Right cardiac atrium (tissue), 5 donors: ENCODE measurements around the gene R3HCC1L. TPM values are rescaled to one million over a fixed set of nuclear protein-coding genes. Genes with fewer than 3 reads are reported as not detected.

ENCODE experiments used
- ATAC-seq, 2 donors: fragments of 200-7000 bp; cut with Tn5 transposase; one replicate each; pipeline versions ENCODE4 v1.8.0 to v1.9.1; 2020; ENCODE audit warnings: moderate library complexity in 2 of 2, mild to moderate bottlenecking in 1 of 2
- DNase-seq, 3 donors: peaks; one replicate each; pipeline ENCODE4 v3.0.0-alpha.2; 2020
- H3K27ac ChIP-seq: one replicate; pipeline ENCODE4 v1.5.1; 2013; ENCODE audit warnings: mild to moderate bottlenecking, low read length, control low read depth, moderate library complexity
- H3K27me3 ChIP-seq: one replicate; pipeline ENCODE4 v1.6.1; 2013; ENCODE audit not compliant: control insufficient read depth, insufficient read depth
- H3K4me1 ChIP-seq: one replicate; pipeline ENCODE4 v1.6.1; 2013; ENCODE audit warnings: low read length; ENCODE audit not compliant: control insufficient read depth, insufficient read depth
- H3K4me3 ChIP-seq: one replicate; pipeline ENCODE4 v1.5.1; 2013; ENCODE audit warnings: low read length, control low read depth
- H3K9me3 ChIP-seq: one replicate; pipeline ENCODE4 v1.6.1; 2013; ENCODE audit warnings: low read length; ENCODE audit not compliant: control insufficient read depth
- WGBS: extraction: QIAGEN DNeasy Blood & Tissue Kit; methylation state at CpG from one replicate; pipeline ENCODE4 v1.1.7; 2013; 5-methylcytosine and 5-hydroxymethylcytosine counted together
- intact Hi-C, 4 donors: fragments of 100-400 bp; cut with DNase I; formaldehyde crosslinking; loops; one replicate each; pipeline versions ENCODE4 v1.11.0 to v1.14.0; 2022 to 2023
- polyA plus RNA-seq: library from polyadenylated mRNA; stranded (reverse); fragments of 200-250 nt; gene quantifications from one replicate; pipeline ENCODE4 v1.2.3, GENCODE V29; 2013
- total RNA-seq, 4 donors: library from RNA; stranded (reverse); fragmentation: NEBNext Ultra II Directional; extraction: Animal tissue kit (Norgen Biotek cat#: 25700); gene quantifications; one replicate each; pipeline ENCODE4 v1.2.1, GENCODE V29; 2021
- donor health status: healthy with polysubstance abuse.
- donor health status: DM: no; HTN: yes; CAD: no.
- donor health status: DM: no; HTN: no; CAD: no.
- donor health status: DM: no; HTN: yes; CAD: no; lungs with severe emphysema.
- donor health status: DM: yes; HTN: yes; CAD: no.

R3HCC1L gene
- total and polyA plus RNA-seq, 5 donors: 4.6 to 6.4 (median 6.4) TPM

GRCh38 chr10:98285416-98285815 lies 151.0 kb downstream of the R3HCC1L start:
- H3K4me3 ChIP-seq: no peak overlapping the region
- H3K4me1 ChIP-seq: no peaks in the 10 kb centered on the region
- intact Hi-C loops: no loop called here
- ATAC-seq (no peak), DNase-seq (no peak)
- H3K9me3 ChIP-seq: no peaks in the 10 kb centered on the region
- 63% methylated on average over 2 of the region's 2 CpGs for WGBS
- no peaks in the 10 kb centered on the region for H3K27me3 ChIP-seq
- no peak overlapping the region for H3K27ac ChIP-seq

GRCh38 chr10:98286419-98286818 lies 152.0 kb downstream of the R3HCC1L start:
- Histone ChIP-seq H3K4me3 (no peak overlapping the region), H3K27me3 (no peaks in the 10 kb centered on the region), H3K4me1 (no peaks in the 10 kb centered on the region), H3K9me3 (no peaks in the 10 kb centered on the region), H3K27ac (no peak overlapping the region)
- intact Hi-C loops: no loop called here
- ATAC-seq (no peak), DNase-seq (no peak)
- WGBS: 93% methylated on average over 12 of the region's 12 CpGs

- intact Hi-C loops: no loop called here
- Histone ChIP-seq H3K9me3 (no peaks in the 10 kb centered on the region), H3K27me3 (no peaks in the 10 kb centered on the region), H3K4me1 (no peaks in the 10 kb centered on the region), H3K27ac (no peak overlapping the region), H3K4me3 (no peak overlapping the region)
- 94% methylated on average over 5 of the region's 5 CpGs for WGBS
- DNase-seq (no peak), ATAC-seq (no peak)
Observed at GRCh38 chr10:98287321-98287720, 152.9 kb downstream of the R3HCC1L start.

GRCh38 chr10:98289802-98290209 lies 155.3 kb downstream of the R3HCC1L start:
- Histone ChIP-seq H3K9me3 (no peaks in the 10 kb centered on the region), H3K27ac (no peak overlapping the region), H3K4me1 (peaks cover 6% of the 10 kb centered on the region), H3K27me3 (no peaks in the 10 kb centered on the region), H3K4me3 (no peak overlapping the region)
- 83% methylated on average over 10 of the region's 10 CpGs for WGBS
- DNase-seq (no peak), ATAC-seq (no peak)
- intact Hi-C loops: no loop called here

GRCh38 chr10:98292971-98293370 lies 158.5 kb downstream of the R3HCC1L start:
- WGBS: 50% methylated on average over 4 of the region's 4 CpGs
- Histone ChIP-seq H3K4me3 (no peak overlapping the region), H3K27ac (no peak overlapping the region), H3K27me3 (no peaks in the 10 kb centered on the region), H3K4me1 (peaks cover 6% of the 10 kb centered on the region), H3K9me3 (no peaks in the 10 kb centered on the region)
- ATAC-seq: peak in 1 of 2 donors; percentile 19
- intact Hi-C loops: no loop called here
- no peak for DNase-seq

GRCh38 chr10:98293550-98294269 lies 159.3 kb downstream of the R3HCC1L start:
- H3K4me1 ChIP-seq: peaks cover 6% of the 10 kb centered on the region
- H3K9me3 ChIP-seq: no peaks in the 10 kb centered on the region
- WGBS: 57% methylated on average over 8 of the region's 8 CpGs
- intact Hi-C loops: no loop called here
- no peaks in the 10 kb centered on the region for H3K27me3 ChIP-seq
- DNase-seq (no peak), ATAC-seq (no peak)
- no peak overlapping the region for H3K27ac ChIP-seq
- H3K4me3 ChIP-seq: no peak overlapping the region

GRCh38 chr10:98294270-98294627 lies 159.8 kb downstream of the R3HCC1L start:
- Histone ChIP-seq H3K27ac (no peak overlapping the region), H3K4me1 (peaks cover 6% of the 10 kb centered on the region), H3K4me3 (no peak overlapping the region), H3K9me3 (no peaks in the 10 kb centered on the region), H3K27me3 (no peaks in the 10 kb centered on the region)
- DNase-seq (no peak), ATAC-seq (no peak)
- WGBS: 63% methylated on average over 3 of the region's 3 CpGs
- intact Hi-C loops: no loop called here

Other genes with a start within 250 kb of the R3HCC1L start
- gene CRTAC1, start 104.0 kb upstream of the R3HCC1L start, total RNA-seq: 10 to 100 TPM; 11.9 to 38.2 (median 14.8) TPM
- 7.3 TPM for gene CRTAC1, start 104.0 kb upstream of the R3HCC1L start, polyA plus RNA-seq
- under 1 TPM; 0.59 to 0.96 (median 0.79) TPM for gene LOXL4, start 133.5 kb downstream of the R3HCC1L start, total RNA-seq
- 0.77 TPM for gene LOXL4, start 133.5 kb downstream of the R3HCC1L start, polyA plus RNA-seq